Mucosa of gallbladder (tissue), 1 donor: ENCODE data around the gene SLC48A1. TPM values are rescaled to one million over a fixed set of nuclear protein-coding genes. Genes with fewer than 3 reads are reported as not detected.
"Not testable (repeated sequence)": the region's sequence is repeated elsewhere in the genome, so short reads cannot be mapped to it uniquely, and the experiment has no call there.

Experiments
- DNase-seq: peaks from one replicate; pipeline ENCODE4 v3.0.0-alpha.2; 2020; ENCODE audit warnings: low spot score
- total RNA-seq: library from RNA; stranded (reverse); gene quantifications from one replicate; pipeline ENCODE4 v1.2.1, GENCODE V29; 2021
- donor health status: DM: no; HTN: no; CAD: no.

SLC48A1 gene
- total RNA-seq, 1 donor from 2014 or later = 73.1 TPM

GRCh38 chr12:47811581-47812484 lies 38.8 kb downstream of the SLC48A1 start:
- no peak for DNase-seq

- DNase-seq = peak; percentile 80
These were observed 39.9 kb downstream of the SLC48A1 start for GRCh38 chr12:47812797-47813510.

GRCh38 chr12:47813511-47814196 lies 40.6 kb downstream of the SLC48A1 start:
- DNase-seq = no peak

- no peak for DNase-seq
These were observed 41.6 kb downstream of the SLC48A1 start for GRCh38 chr12:47814539-47815170.

GRCh38 chr12:47815447-47815846 lies 42.4 kb downstream of the SLC48A1 start:
- not testable (repeated sequence) for DNase-seq

GRCh38 chr12:47816403-47817271 lies 43.6 kb downstream of the SLC48A1 start:
- no peak for DNase-seq

GRCh38 chr12:47817272-47818006 lies 44.4 kb downstream of the SLC48A1 start:
- no peak for DNase-seq

- no peak for DNase-seq
These were observed 45.0 kb downstream of the SLC48A1 start for GRCh38 chr12:47818007-47818376.

- no peak for DNase-seq
These were observed 45.6 kb downstream of the SLC48A1 start for GRCh38 chr12:47818467-47819137.

- DNase-seq = no peak
These were observed 46.3 kb downstream of the SLC48A1 start for GRCh38 chr12:47819138-47819895.

- DNase-seq = peak; percentile 91
These were observed 47.0 kb downstream of the SLC48A1 start, which contains the start of gene HDAC7 for GRCh38 chr12:47819896-47820630. Gene HDAC7 (minus strand): TSS chr12:47819903. CDS start chr12:47819785, 118 bp downstream.

- DNase-seq = peak; percentile 85
These were observed 47.8 kb downstream of the SLC48A1 start for GRCh38 chr12:47820631-47821345.

- no peak for DNase-seq
These were observed 48.3 kb downstream of the SLC48A1 start for GRCh38 chr12:47821346-47821706.

GRCh38 chr12:47822401-47822800 lies 49.4 kb downstream of the SLC48A1 start:
- DNase-seq = no peak

- no peak for DNase-seq
These were observed 49.8 kb downstream of the SLC48A1 start for GRCh38 chr12:47822863-47823262.

GRCh38 chr12:47823422-47824086 lies 50.5 kb downstream of the SLC48A1 start:
- DNase-seq = no peak

- DNase-seq = no peak
These were observed 51.2 kb downstream of the SLC48A1 start for GRCh38 chr12:47824198-47824597.
